Suprapubic skin (tissue), 4 donors: ENCODE data around the gene RBM5. TPM values are rescaled to one million over a fixed set of nuclear protein-coding genes. Genes with fewer than 3 reads are reported as not detected.
A peak's percentile ranks its signal among the peaks of the same experiment; 100 is the strongest.

ENCODE experiments used
- DNase-seq, 2 donors: peaks; one replicate each; pipeline ENCODE4 v3.0.0-alpha.2; 2019; ENCODE audit warnings: low spot score in 2 of 2
- H3K27ac ChIP-seq: fragments of 200-600 bp; sonication (generic); one replicate; pipeline ENCODE4 v1.5.1; 2019
- H3K27me3 ChIP-seq: fragments of 200-600 bp; sonication (generic); one replicate; pipeline ENCODE4 v1.5.1; 2019
- H3K36me3 ChIP-seq: fragments of 200-600 bp; sonication (generic); one replicate; pipeline ENCODE4 v1.5.1; 2019
- H3K4me1 ChIP-seq: fragments of 200-600 bp; sonication (generic); one replicate; pipeline ENCODE4 v1.5.1; 2019
- H3K4me3 ChIP-seq: fragments of 200-600 bp; sonication (generic); one replicate; pipeline ENCODE4 v1.5.1; 2019; ENCODE audit warnings: mild to moderate bottlenecking
- H3K9me3 ChIP-seq: fragments of 200-600 bp; sonication (generic); one replicate; pipeline ENCODE4 v1.5.1; 2019
- CTCF ChIP-seq, 2 donors: fragments of 200-600 bp in 1 of 2; fragments of 450-650 bp in 1 of 2; sonication (generic) in 1 of 2; IDR thresholded peaks; one replicate each; pipeline ENCODE4 v1.5.1; 2016 to 2019; ENCODE audit warnings: antibody characterized with exemption in 2 of 2, mild to moderate bottlenecking in 1 of 2, moderate library complexity in 1 of 2
- EP300 ChIP-seq: sonication (generic); formaldehyde crosslinking; IDR thresholded peaks from one replicate; pipeline ENCODE4 v1.6.1; 2017; ENCODE audit warnings: antibody characterized with exemption
- POLR2A ChIP-seq, 2 donors: fragments of 450-650 bp; IDR thresholded peaks; one replicate each; pipeline ENCODE4 v1.6.1; 2017; ENCODE audit warnings: antibody characterized with exemption in 2 of 2, mild to moderate bottlenecking in 2 of 2, moderate library complexity in 2 of 2
- POLR2AphosphoS5 ChIP-seq, 3 donors: sonication (generic); formaldehyde crosslinking; IDR thresholded peaks; one replicate each; pipeline ENCODE4 v1.6.1; 2017; ENCODE audit warnings: antibody characterized with exemption in 3 of 3
- WGBS: methylation state at CpG from one replicate; pipeline ENCODE4 v1.1.5; 2018; 5-methylcytosine and 5-hydroxymethylcytosine counted together
- total RNA-seq, 4 donors: library from RNA; depleted of rRNA; stranded (reverse); fragments of >200 nt; gene quantifications; one replicate each; pipeline ENCODE4 v1.1.0, GENCODE V29; 2016

RBM5 gene
- total RNA-seq, 4 donors from 2014 or later: 129 to 681 (median 208) TPM

- Histone ChIP-seq H3K4me3 (no peak overlapping the region), H3K9me3 (no peaks in the 10 kb centered on the region), H3K4me1 (peaks cover 56% of the 10 kb centered on the region), H3K36me3 (peaks cover 18% of the 10 kb centered on the region), H3K27ac (no peak overlapping the region), H3K27me3 (no peaks in the 10 kb centered on the region)
- TF ChIP-seq POLR2A (IDR thresholded peaks at IDR 0.05) (no peak), POLR2AphosphoS5 (IDR thresholded peaks at IDR 0.05) (no peak), CTCF (IDR thresholded peaks at IDR 0.05) (no peak), EP300 (no peak)
- DNase-seq: peak in 1 of 2 donors; percentile 62
- 20% methylated on average over 1 of the region's 15 CpGs for WGBS
Measured at GRCh38 chr3:50124052-50124799, 35.5 kb downstream of the RBM5 start.

- Histone ChIP-seq H3K27ac (no peak overlapping the region), H3K36me3 (peaks cover 12% of the 10 kb centered on the region), H3K4me3 (no peak overlapping the region), H3K4me1 (peaks cover 56% of the 10 kb centered on the region), H3K9me3 (no peaks in the 10 kb centered on the region), H3K27me3 (no peaks in the 10 kb centered on the region)
- 45% methylated on average over 12 of the region's 12 CpGs for WGBS
- TF ChIP-seq POLR2A (IDR thresholded peaks at IDR 0.05) (no peak), CTCF (IDR thresholded peaks at IDR 0.05) (no peak), EP300 (no peak), POLR2AphosphoS5 (IDR thresholded peaks at IDR 0.05) (no peak)
- peak in 1 of 2 donors; percentile 62 for DNase-seq
Measured at GRCh38 chr3:50124800-50125178, 36.1 kb downstream of the RBM5 start.

- Histone ChIP-seq H3K27ac (no peak overlapping the region), H3K4me3 (no peak overlapping the region), H3K9me3 (no peaks in the 10 kb centered on the region), H3K27me3 (no peaks in the 10 kb centered on the region), H3K36me3 (peaks cover 3% of the 10 kb centered on the region), H3K4me1 (peaks cover 56% of the 10 kb centered on the region)
- TF ChIP-seq POLR2A (IDR thresholded peaks at IDR 0.05): no peak
- TF ChIP-seq POLR2AphosphoS5 (IDR thresholded peaks at IDR 0.05): no peak
- TF ChIP-seq EP300: no peak
- TF ChIP-seq CTCF (IDR thresholded peaks at IDR 0.05): no peak
- WGBS: 72% methylated on average over 8 of the region's 9 CpGs
- peak in 1 of 2 donors; percentile 59 for DNase-seq
Measured at GRCh38 chr3:50125541-50126286, 37.0 kb downstream of the RBM5 start.

- H3K36me3 ChIP-seq: no peaks in the 10 kb centered on the region
- no peak overlapping the region for H3K4me3 ChIP-seq
- DNase-seq: no peak
- no peak overlapping the region for H3K27ac ChIP-seq
- no peaks in the 10 kb centered on the region for H3K27me3 ChIP-seq
- TF ChIP-seq POLR2AphosphoS5 (IDR thresholded peaks at IDR 0.05) (no peak), EP300 (no peak), CTCF (IDR thresholded peaks at IDR 0.05) (no peak), POLR2A (IDR thresholded peaks at IDR 0.05) (no peak)
- peaks cover 53% of the 10 kb centered on the region for H3K4me1 ChIP-seq
- WGBS: 69% methylated on average over 14 of the region's 16 CpGs
- H3K9me3 ChIP-seq: no peaks in the 10 kb centered on the region
Measured at GRCh38 chr3:50126287-50127211, 37.8 kb downstream of the RBM5 start.
